SK-N-MC (cell line): ENCODE measurements around the gene HTR2A.

Experiments
- DNase-seq: peaks from one replicate; pipeline ENCODE4 v3.0.0-alpha.2; 2011; ENCODE audit warnings: low read depth, low spot score
- H3K27ac ChIP-seq: fragments of 200-600 bp; sonication (generic); 2 replicates; pipeline ENCODE4 v1.5.1; 2016; ENCODE audit warnings: mixed run types
- H3K36me3 ChIP-seq: fragments of 200-600 bp; sonication (generic); 2 replicates; pipeline ENCODE4 v1.6.1; 2017; ENCODE audit warnings: antibody characterized with exemption, low read length, mixed read lengths; ENCODE audit not compliant: insufficient read depth
- H3K4me3 ChIP-seq: fragments of 200-600 bp; sonication (generic); 2 replicates; pipeline ENCODE4 v1.5.1; 2016
- H3K9ac ChIP-seq: fragments of 200-600 bp; sonication (generic); 2 replicates; pipeline ENCODE4 v1.8.0; 2017; ENCODE audit warnings: mixed run types, mixed read lengths; ENCODE audit not compliant: insufficient read length
- H3K9me3 ChIP-seq: fragments of 200-600 bp; sonication (generic); 2 replicates; pipeline ENCODE4 v1.6.1; 2017; ENCODE audit warnings: low read depth, mild to moderate bottlenecking, antibody characterized with exemption, low read length, moderate library complexity, mixed read lengths
- EZH2 ChIP-seq: fragments of 200-600 bp; sonication (generic); IDR thresholded peaks from one replicate; pipeline ENCODE4 v1.6.1; 2017; ENCODE audit warnings: antibody characterized with exemption
- FOXP2 ChIP-seq: optimal IDR thresholded peaks from 2 replicates; pipeline ENCODE3; 2011; ENCODE audit warnings: mild to moderate bottlenecking, moderate library complexity; ENCODE audit not compliant: insufficient read depth; ENCODE audit errors: extremely low read length, control extremely low read depth
- POLR2AphosphoS5 ChIP-seq: IDR thresholded peaks from 2 replicates; pipeline ENCODE4 v1.6.1; 2012; ENCODE audit warnings: mild to moderate bottlenecking, low read depth, low read length, borderline replicate concordance

HTR2A gene

DNA sequence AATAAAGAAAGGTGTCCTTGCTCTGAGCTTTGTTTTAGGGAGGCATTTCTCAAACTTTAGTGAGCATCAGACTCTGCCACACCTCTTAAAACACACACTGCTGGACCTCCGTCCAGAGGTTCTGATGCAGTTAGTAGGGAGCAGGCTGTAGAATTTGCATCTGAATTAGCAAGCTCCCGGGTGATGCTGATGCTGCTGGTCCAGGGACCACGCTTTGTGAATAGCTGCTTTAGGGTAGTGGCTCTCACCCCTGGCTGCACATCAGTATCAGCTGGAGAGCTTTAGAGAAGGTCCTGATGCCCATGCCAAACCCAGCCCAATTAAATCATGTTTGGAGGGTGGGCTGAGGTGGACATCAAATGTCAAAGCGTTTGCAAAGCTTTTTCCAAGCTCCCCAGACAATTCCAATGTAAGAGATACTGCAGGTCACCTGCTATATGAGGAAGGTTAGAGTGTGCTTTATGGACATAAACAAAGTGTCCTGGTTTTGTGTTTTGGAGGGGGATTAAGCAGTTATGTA, 3.6 kb downstream of the HTR2A start:
- DNase-seq: no peak
- Histone ChIP-seq H3K9ac (no peak overlapping the region), H3K4me3 (peak overlapping the region; percentile 76), H3K36me3 (no peaks in the 10 kb centered on the region), H3K9me3 (no peaks in the 10 kb centered on the region), H3K27ac (no peak overlapping the region)
- TF ChIP-seq EZH2 (no peak), POLR2AphosphoS5 (no peak), FOXP2 (no peak)

DNA sequence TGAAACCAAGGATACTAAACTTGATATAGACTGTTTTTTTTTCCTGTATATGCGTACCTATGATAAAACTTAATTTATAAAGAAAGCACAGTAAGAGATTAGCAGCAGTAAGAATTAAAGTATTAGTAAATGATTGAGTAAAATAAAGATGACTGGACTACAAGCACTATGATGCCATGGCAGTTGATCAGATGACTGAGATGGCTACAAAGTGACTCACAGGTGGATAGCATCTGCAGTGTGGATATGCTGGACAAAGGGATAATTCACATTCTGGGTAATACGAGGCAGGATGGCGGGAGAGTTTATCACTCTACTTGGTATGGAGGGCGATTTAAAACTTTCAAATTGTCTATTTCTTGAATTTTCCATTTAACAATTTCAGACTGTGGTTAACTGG, 11.8 kb downstream of the HTR2A start:
- Histone ChIP-seq H3K4me3 (no peak overlapping the region), H3K36me3 (no peaks in the 10 kb centered on the region), H3K9me3 (no peaks in the 10 kb centered on the region), H3K27ac (no peak overlapping the region), H3K9ac (no peak overlapping the region)
- no peak for TF ChIP-seq EZH2
- TF ChIP-seq FOXP2: no peak
- TF ChIP-seq POLR2AphosphoS5: no peak
- DNase-seq: no peak

DNA sequence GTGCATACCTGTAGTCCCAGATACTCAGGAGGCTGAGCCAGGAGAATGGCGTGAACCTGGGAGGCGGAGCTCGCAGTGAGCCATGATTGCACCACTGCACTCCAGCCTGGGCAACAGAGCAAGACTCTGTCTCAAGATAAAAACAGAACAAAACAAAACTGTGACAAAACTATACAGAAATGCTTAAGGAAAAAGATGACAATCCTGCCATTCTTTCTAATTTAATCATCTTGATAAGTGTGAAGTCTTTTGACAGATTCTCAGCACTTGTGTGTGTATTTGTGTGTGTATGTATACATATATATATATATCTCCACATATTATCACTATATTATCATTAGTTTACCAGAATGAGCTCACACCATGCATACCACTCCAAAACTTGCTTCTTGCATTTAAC, 12.3 kb downstream of the HTR2A start:
- Histone ChIP-seq H3K27ac (no peak overlapping the region), H3K36me3 (no peaks in the 10 kb centered on the region), H3K4me3 (no peak overlapping the region), H3K9ac (no peak overlapping the region), H3K9me3 (no peaks in the 10 kb centered on the region)
- TF ChIP-seq FOXP2: no peak
- TF ChIP-seq POLR2AphosphoS5: no peak
- no peak for DNase-seq

DNA sequence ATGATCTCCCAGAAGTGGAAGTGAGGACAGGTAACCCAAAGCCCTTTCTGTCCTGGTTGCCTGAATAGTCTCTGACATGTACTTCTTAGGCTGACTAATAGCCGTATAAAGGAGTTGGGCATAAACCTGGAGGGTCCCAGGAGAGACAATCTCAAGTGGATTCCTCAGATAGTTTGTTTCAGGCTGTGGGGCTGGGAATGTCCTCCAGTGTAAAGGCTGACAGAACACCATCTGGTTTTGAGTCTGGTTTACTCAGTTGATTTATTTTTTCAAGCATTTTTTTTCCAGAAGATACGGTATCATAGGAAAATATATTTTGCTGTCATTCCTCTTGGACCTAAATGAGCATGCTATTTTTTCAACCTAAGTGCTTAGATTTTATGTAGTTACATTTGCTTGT, 15.2 kb downstream of the HTR2A start:
- H3K9ac ChIP-seq: no peak overlapping the region
- no peak overlapping the region for H3K27ac ChIP-seq
- DNase-seq: no peak
- H3K9me3 ChIP-seq: no peaks in the 10 kb centered on the region
- no peak for TF ChIP-seq FOXP2
- TF ChIP-seq POLR2AphosphoS5: no peak
- no peak for TF ChIP-seq EZH2
- no peaks in the 10 kb centered on the region for H3K36me3 ChIP-seq
- H3K4me3 ChIP-seq: no peak overlapping the region

DNA sequence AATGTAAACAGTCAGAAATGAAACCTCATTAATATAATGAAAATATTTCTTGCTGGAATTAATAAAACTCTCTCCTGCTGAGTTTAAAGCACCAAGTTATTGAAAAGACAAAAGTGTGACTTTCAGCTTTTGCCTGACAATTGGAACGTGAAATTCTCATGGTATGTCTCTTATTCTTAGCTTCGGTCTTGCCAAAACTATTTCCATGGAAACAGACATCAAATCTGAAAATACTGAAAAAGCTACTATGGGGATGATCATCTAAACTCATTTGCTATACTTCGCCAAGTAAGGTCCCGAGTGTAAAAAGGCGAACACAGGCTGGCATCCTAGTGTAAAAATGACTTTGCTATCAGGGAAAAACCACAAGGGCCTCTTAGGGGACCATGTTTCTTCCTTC, 22.8 kb downstream of the HTR2A start:
- no peaks in the 10 kb centered on the region for H3K9me3 ChIP-seq
- H3K9ac ChIP-seq: no peak overlapping the region
- H3K36me3 ChIP-seq: no peaks in the 10 kb centered on the region
- no peak for DNase-seq
- H3K4me3 ChIP-seq: no peak overlapping the region
- TF ChIP-seq FOXP2 (no peak), EZH2 (no peak), POLR2AphosphoS5 (no peak)
- H3K27ac ChIP-seq: no peak overlapping the region

DNA sequence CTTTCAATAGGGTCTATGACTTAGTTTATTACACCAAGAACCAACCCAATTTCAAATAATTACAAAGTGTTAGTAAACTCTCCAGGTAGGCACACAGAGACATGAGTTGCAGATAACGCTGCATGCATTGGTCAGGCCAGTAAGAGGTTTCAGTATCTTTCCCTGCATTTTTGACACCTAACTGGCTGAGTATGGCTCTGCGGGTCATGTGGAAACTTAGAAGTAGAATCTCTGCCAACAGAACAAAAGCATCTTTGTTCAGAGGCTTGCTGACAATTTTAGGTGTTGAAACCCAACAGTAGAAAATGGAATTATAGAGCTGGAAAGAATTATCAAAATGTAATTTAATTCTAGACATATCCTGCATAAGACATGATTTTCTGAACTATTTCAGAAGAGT, 25.3 kb downstream of the HTR2A start:
- H3K27ac ChIP-seq: no peak overlapping the region
- no peak for DNase-seq
- no peaks in the 10 kb centered on the region for H3K9me3 ChIP-seq
- H3K9ac ChIP-seq: no peak overlapping the region
- no peak overlapping the region for H3K4me3 ChIP-seq
- no peaks in the 10 kb centered on the region for H3K36me3 ChIP-seq
- TF ChIP-seq EZH2 (no peak), FOXP2 (no peak), POLR2AphosphoS5 (no peak)

DNA sequence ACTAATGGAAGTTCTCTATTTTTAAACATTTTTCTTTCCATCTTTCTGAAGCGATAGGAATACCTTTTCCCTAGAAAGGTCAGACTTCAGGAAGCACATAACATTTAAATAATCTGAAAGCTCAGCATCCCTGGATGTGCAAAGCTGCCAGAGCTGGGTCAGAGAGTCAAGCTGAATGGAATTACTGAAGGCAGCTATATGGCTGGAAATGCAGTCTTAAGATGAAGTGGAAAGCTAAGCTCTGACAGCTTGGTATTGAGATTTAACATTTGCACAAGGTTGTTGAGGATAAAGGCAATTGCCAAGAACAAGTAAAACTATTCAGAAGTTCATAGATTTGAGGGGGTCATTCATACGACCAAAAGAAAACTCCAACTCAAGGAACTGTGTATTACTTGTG, 28.8 kb downstream of the HTR2A start:
- DNase-seq: no peak
- TF ChIP-seq FOXP2: no peak
- no peak for TF ChIP-seq POLR2AphosphoS5
- TF ChIP-seq EZH2: no peak
- H3K9ac ChIP-seq: no peak overlapping the region
- no peaks in the 10 kb centered on the region for H3K9me3 ChIP-seq
- H3K36me3 ChIP-seq: no peaks in the 10 kb centered on the region
- no peak overlapping the region for H3K4me3 ChIP-seq
- H3K27ac ChIP-seq: no peak overlapping the region

DNA sequence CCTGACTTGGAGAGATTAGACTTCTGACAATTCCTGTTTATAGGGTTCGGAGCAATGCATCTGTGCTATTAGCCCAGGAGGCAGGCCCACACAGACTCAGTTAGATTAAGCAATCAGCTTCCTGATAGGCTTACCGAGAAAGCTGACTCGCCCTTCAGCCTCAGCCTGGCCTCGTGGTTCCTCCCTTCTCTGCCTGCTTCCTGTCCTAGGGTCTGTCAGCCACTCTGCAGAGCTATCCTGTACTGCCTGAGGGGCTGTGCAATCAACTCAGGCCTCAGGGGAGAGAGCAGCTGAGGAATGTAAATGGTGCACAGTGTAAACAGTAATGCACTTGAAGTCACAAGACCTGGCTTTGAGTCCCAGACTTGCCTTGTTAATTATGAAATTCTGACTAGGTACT, 30.7 kb downstream of the HTR2A start:
- TF ChIP-seq FOXP2 (peak; percentile 100), EZH2 (no peak)
- Histone ChIP-seq H3K27ac (peak overlapping the region; percentile 23; the same call in 1 of the 2 replicates), H3K9ac (peak overlapping the region; percentile 2), H3K9me3 (no peaks in the 10 kb centered on the region), H3K4me3 (peak overlapping the region; percentile 60), H3K36me3 (no peaks in the 10 kb centered on the region)
- DNase-seq: peak; percentile 94

DNA sequence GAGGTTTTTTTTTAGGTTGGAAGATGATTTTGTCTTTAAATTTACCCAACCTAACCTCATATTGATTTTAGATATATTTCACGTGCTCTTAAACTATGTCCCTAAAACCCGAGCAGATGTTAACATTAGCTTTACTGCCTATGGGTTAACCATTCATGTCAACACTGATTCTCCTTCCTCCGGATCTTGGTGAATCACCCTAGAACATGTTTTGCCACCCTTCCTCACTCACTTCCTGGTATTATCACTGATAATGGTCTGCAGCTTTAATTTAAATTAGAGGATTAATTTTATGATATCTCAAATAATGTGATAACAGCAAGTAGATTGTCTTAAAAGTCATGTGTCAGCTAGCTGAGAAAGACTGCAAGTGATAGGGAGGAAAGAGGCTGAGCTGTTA, 31.9 kb downstream of the HTR2A start:
- DNase-seq: no peak
- no peak overlapping the region for H3K27ac ChIP-seq
- H3K36me3 ChIP-seq: no peaks in the 10 kb centered on the region
- H3K9ac ChIP-seq: no peak overlapping the region
- no peak overlapping the region for H3K4me3 ChIP-seq
- no peak for TF ChIP-seq POLR2AphosphoS5
- H3K9me3 ChIP-seq: no peaks in the 10 kb centered on the region

DNA sequence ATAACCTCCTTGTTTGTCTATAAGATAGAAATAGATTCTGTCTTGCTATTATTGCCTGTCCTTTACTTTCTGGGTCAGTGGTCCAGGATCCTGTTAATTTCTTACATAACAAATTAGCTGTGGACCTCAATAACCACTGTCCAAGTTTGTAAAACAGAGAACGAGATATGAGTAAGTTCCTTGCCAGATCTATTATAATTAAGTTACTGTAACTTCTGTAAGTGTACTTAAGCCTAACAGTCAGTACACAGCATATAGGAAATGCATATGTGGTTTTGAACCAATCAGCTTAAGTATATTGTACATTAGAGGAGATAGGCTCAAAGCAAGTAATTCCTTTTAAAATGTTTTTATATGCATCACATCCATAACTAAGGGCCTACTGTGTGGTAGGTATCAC, 34.9 kb downstream of the HTR2A start:
- no peak for DNase-seq
- Histone ChIP-seq H3K9ac (no peak overlapping the region), H3K4me3 (no peak overlapping the region), H3K27ac (no peak overlapping the region), H3K9me3 (no peaks in the 10 kb centered on the region), H3K36me3 (no peaks in the 10 kb centered on the region)
- TF ChIP-seq POLR2AphosphoS5 (no peak), FOXP2 (no peak), EZH2 (no peak)
